CD14-positive monocyte (primary cell): ENCODE data around the gene DRC7. TPM values are rescaled to one million over a fixed set of nuclear protein-coding genes. Genes with fewer than 3 reads are reported as not detected.

ENCODE experiments used
- DNase-seq, 3 donors: peaks; one replicate each; pipeline ENCODE4 v3.0.0-alpha.2; 2011 to 2022
- H2AFZ ChIP-seq: 2 replicates; pipeline ENCODE4 v1.6.0; 2012; ENCODE audit warnings: mild to moderate bottlenecking, low read depth, low read length, inconsistent platforms; ENCODE audit not compliant: insufficient read depth, poor library complexity, severe bottlenecking
- H3K27ac ChIP-seq, 2 donors: 1 replicate in 1 of 2; 2 replicates in 1 of 2; pipeline ENCODE4 v1.5.1; 2012 to 2013; ENCODE audit warnings: low read length in 2 of 2, control low read depth in 1 of 2, inconsistent platforms in 1 of 2, low read depth in 1 of 2, mild to moderate bottlenecking in 1 of 2
- H3K27me3 ChIP-seq, 2 donors: one replicate each; pipeline versions ENCODE4 v1.6.0 to v1.6.1; 2011 to 2013; ENCODE audit warnings: low read length in 2 of 2; ENCODE audit not compliant: control insufficient read depth in 2 of 2, insufficient read depth in 2 of 2
- H3K36me3 ChIP-seq, 2 donors: replicated peaks in 1 of 2; 1 replicate in 1 of 2; 2 replicates in 1 of 2; pipeline versions ENCODE4 v1.5.1 to v1.6.1; 2012 to 2013; ENCODE audit warnings: low read length in 2 of 2, control low read depth in 1 of 2, inconsistent platforms in 1 of 2, mild to moderate bottlenecking in 1 of 2; ENCODE audit not compliant: insufficient read depth in 2 of 2, control insufficient read depth in 1 of 2
- H3K4me1 ChIP-seq, 2 donors: 1 replicate in 1 of 2; 2 replicates in 1 of 2; pipeline versions ENCODE4 v1.5.1 to v1.6.1; 2012 to 2013; ENCODE audit warnings: low read length in 2 of 2, control low read depth in 1 of 2, inconsistent platforms in 1 of 2, mild to moderate bottlenecking in 1 of 2, moderate library complexity in 1 of 2; ENCODE audit not compliant: insufficient read depth in 2 of 2, control insufficient read depth in 1 of 2
- H3K4me2 ChIP-seq: replicated peaks from 2 replicates; pipeline ENCODE3; 2012; ENCODE audit warnings: low read length, moderate library complexity, mild to moderate bottlenecking; ENCODE audit not compliant: poor library complexity, severe bottlenecking; ENCODE audit errors: extremely low read depth
- H3K4me3 ChIP-seq, 3 experiments: fragments of 200-600 bp in 1 of 3; sonication (generic) in 1 of 3; replicated peaks in 1 of 3; 1 replicate in 2 of 3; 2 replicates in 1 of 3; pipeline ENCODE4 v1.5.1; 2011 to 2013; ENCODE audit warnings: low read length in 3 of 3, mild to moderate bottlenecking in 3 of 3, control low read depth in 2 of 3, low read depth in 2 of 3, inconsistent platforms in 1 of 3, moderate library complexity in 1 of 3
- H3K79me2 ChIP-seq: 2 replicates; pipeline ENCODE4 v1.6.0; 2012; ENCODE audit warnings: mild to moderate bottlenecking, control low read depth, inconsistent platforms, low read length, moderate library complexity; ENCODE audit not compliant: insufficient read depth
- H3K9ac ChIP-seq: 2 replicates; pipeline ENCODE4 v1.6.0; 2017; ENCODE audit warnings: low read length, mild to moderate bottlenecking; ENCODE audit not compliant: insufficient read depth, poor library complexity, severe bottlenecking
- H3K9me3 ChIP-seq, 2 donors: replicated peaks in 1 of 2; 1 replicate in 1 of 2; 2 replicates in 1 of 2; pipeline versions ENCODE4 v1.5.1 to v1.6.1; 2012 to 2013; ENCODE audit warnings: low read length in 2 of 2, control low read depth in 1 of 2; ENCODE audit not compliant: control insufficient read depth in 1 of 2, insufficient read depth in 1 of 2
- H4K20me1 ChIP-seq: 2 replicates; pipeline ENCODE4 v1.6.0; 2012; ENCODE audit warnings: mild to moderate bottlenecking, low read length, control low read depth, moderate library complexity; ENCODE audit not compliant: insufficient read depth
- H3K27ac Mint-ChIP-seq, 7 donors: one replicate each; pipeline ENCODE4 v1.8.0; 2020; ENCODE audit warnings: mild to moderate bottlenecking in 7 of 7, mixed read lengths in 7 of 7, moderate library complexity in 6 of 7, inconsistent platforms in 2 of 7
- H3K27me3 Mint-ChIP-seq, 3 donors: one replicate each; pipeline ENCODE4 v1.8.0; 2021 to 2022; ENCODE audit warnings: low read depth in 3 of 3, mild to moderate bottlenecking in 3 of 3, mixed read lengths in 3 of 3, moderate library complexity in 3 of 3, inconsistent platforms in 1 of 3
- H3K36me3 Mint-ChIP-seq, 2 donors: one replicate each; pipeline ENCODE4 v1.8.0; 2020; ENCODE audit warnings: mixed read lengths in 2 of 2, inconsistent platforms in 1 of 2, mild to moderate bottlenecking in 1 of 2
- H3K4me1 Mint-ChIP-seq: one replicate; pipeline ENCODE4 v1.8.0; 2020; ENCODE audit warnings: mild to moderate bottlenecking, mixed read lengths
- H3K4me3 Mint-ChIP-seq, 2 donors: one replicate each; pipeline ENCODE4 v1.8.0; 2020; ENCODE audit warnings: mild to moderate bottlenecking in 2 of 2, mixed read lengths in 2 of 2, moderate library complexity in 1 of 2
- H3K9me3 Mint-ChIP-seq, 7 donors: one replicate each; pipeline ENCODE4 v1.8.0; 2020 to 2022; ENCODE audit warnings: mixed read lengths in 7 of 7, mild to moderate bottlenecking in 6 of 7, moderate library complexity in 6 of 7, inconsistent platforms in 2 of 7
- CTCF ChIP-seq: fragments of 200-600 bp; IDR thresholded peaks from one replicate; pipeline ENCODE4 v1.8.0; 2022; ENCODE audit warnings: antibody characterized with exemption, mild to moderate bottlenecking
- WGBS: methylation state at CpG from one replicate; pipeline ENCODE4 v1.1.5; 2013; ENCODE audit warnings: missing lambda C conversion rate; ENCODE audit not compliant: insufficient coverage; 5-methylcytosine and 5-hydroxymethylcytosine counted together
- intact Hi-C, 2 donors: fragments of 100-400 bp; cut with micrococcal nuclease; formaldehyde crosslinking; loops; one replicate each; pipeline versions ENCODE4 v1.15.0 to v1.15.1; 2023
- polyA plus RNA-seq, 3 donors: library from polyadenylated mRNA; depleted of rRNA in 1 of 3; unstranded in 2 of 3; stranded (reverse) in 1 of 3; fragments of 300-500 nt in 2 of 3; fragments of >200 nt in 1 of 3; fragmentation: Illumina TruSeq in 2 of 3; gene quantifications; 1 replicate in 2 of 3; 2 replicates in 1 of 3; pipeline ENCODE4 v1.2.3, GENCODE V29; 2012 to 2021

The DRC7 gene
- polyA plus RNA-seq, 3 donors, result 0.11 to 0.41 TPM; not detected in 1

- peaks cover 0 to 2% (median 0%) of the 10 kb centered on the region in 7 donors for H3K9me3 Mint-ChIP-seq
- no peaks in the 10 kb centered on the region for H3K9me3 ChIP-seq
- H3K4me3 ChIP-seq, result no peak overlapping the region
- H2AFZ ChIP-seq, result no peak overlapping the region
- H3K27ac Mint-ChIP-seq, result no peak overlapping the region
- DNase-seq, result no peak
- peaks cover 5% of the 10 kb centered on the region for H3K4me1 Mint-ChIP-seq
- no peak overlapping the region for H3K9ac ChIP-seq
- no peak overlapping the region for H3K4me3 Mint-ChIP-seq
- H4K20me1 ChIP-seq, result no peaks in the 10 kb centered on the region
- H3K27me3 Mint-ChIP-seq, result peaks cover 17 to 22% (median 21%) of the 10 kb centered on the region in 3 donors
- H3K4me1 ChIP-seq, result no peaks in the 10 kb centered on the region
- no peaks in the 10 kb centered on the region for H3K27me3 ChIP-seq
- WGBS, result 95% methylated on average over 5 of the region's 13 CpGs
- intact Hi-C loops, result no loop called here
- H3K79me2 ChIP-seq, result no peaks in the 10 kb centered on the region
- H3K27ac ChIP-seq, result no peak overlapping the region
- no peaks in the 10 kb centered on the region for H3K36me3 ChIP-seq
- TF ChIP-seq CTCF, result no peak
- no peaks in the 10 kb centered on the region for H3K36me3 Mint-ChIP-seq
- H3K4me2 ChIP-seq, result no peak overlapping the region
Measured at GRCh38 chr16:57657228-57657627, 37.4 kb upstream of the DRC7 start.

- 93% methylated on average over 5 of the region's 10 CpGs for WGBS
- Mint-ChIP-seq H3K9me3 (peaks cover 0 to 2% (median 0%) of the 10 kb centered on the region in 7 donors), H3K4me1 (peaks cover 5% of the 10 kb centered on the region), H3K4me3 (no peak overlapping the region), H3K36me3 (no peaks in the 10 kb centered on the region), H3K27ac (no peak overlapping the region), H3K27me3 (peaks cover 16 to 22% (median 19%) of the 10 kb centered on the region in 3 donors)
- Histone ChIP-seq H3K4me2 (no peak overlapping the region), H3K27me3 (no peaks in the 10 kb centered on the region), H4K20me1 (no peaks in the 10 kb centered on the region), H3K36me3 (no peaks in the 10 kb centered on the region), H3K27ac (no peak overlapping the region), H3K79me2 (no peaks in the 10 kb centered on the region), H3K9ac (no peak overlapping the region), H3K4me1 (no peaks in the 10 kb centered on the region), H3K9me3 (no peaks in the 10 kb centered on the region), H3K4me3 (no peak overlapping the region), H2AFZ (no peak overlapping the region)
- TF ChIP-seq CTCF, result no peak
- DNase-seq, result no peak
- intact Hi-C loops, result loop anchor here in 1 of 2 donors (2.0 kb wide), 1 partner anchor 22 kb away; no protein-coding TSS in a partner anchor
Measured at GRCh38 chr16:57658130-57658877, 36.3 kb upstream of the DRC7 start.
